Non-pigmented ciliary epithelial cell (primary cell): ENCODE data around the gene PDPN.
"Not testable (repeated sequence)": the region's sequence is repeated elsewhere in the genome, so short reads cannot be mapped to it uniquely, and the experiment has no call there.

ENCODE experiments used
- DNase-seq: peaks from one replicate; pipeline ENCODE4 v3.0.0-alpha.2; 2010; ENCODE audit warnings: low read depth

The PDPN gene

GRCh38 chr1:13583595-13583965, at the start of gene PDPN:
Gene PDPN (plus strand): TSS chr1:13583832. CDS start chr1:13584034, 202 bp downstream.
- DNase-seq, result no peak

GRCh38 chr1:13535227-13535626, 48.4 kb upstream of the PDPN start:
- DNase-seq, result no peak

GRCh38 chr1:13536571-13536970, 47.1 kb upstream of the PDPN start:
- DNase-seq, result no peak

- DNase-seq, result no peak
Observed at GRCh38 chr1:13538832-13539231, 44.8 kb upstream of the PDPN start.

GRCh38 chr1:13539683-13540082, 43.9 kb upstream of the PDPN start:
- DNase-seq, result no peak

- DNase-seq, result no peak
Observed at GRCh38 chr1:13540866-13541265, 42.8 kb upstream of the PDPN start.

- DNase-seq, result no peak
Observed at GRCh38 chr1:13541435-13542215, 42.0 kb upstream of the PDPN start.

GRCh38 chr1:13543451-13544220, 40.0 kb upstream of the PDPN start:
- DNase-seq, result no peak

- no peak for DNase-seq
Observed at GRCh38 chr1:13544221-13544556, 39.4 kb upstream of the PDPN start.

GRCh38 chr1:13546791-13547190, 36.8 kb upstream of the PDPN start:
- DNase-seq, result no peak

GRCh38 chr1:13548281-13548680, 35.4 kb upstream of the PDPN start:
- no peak for DNase-seq

- no peak for DNase-seq
Observed at GRCh38 chr1:13549021-13549420, 34.6 kb upstream of the PDPN start.

GRCh38 chr1:13549521-13549920, 34.1 kb upstream of the PDPN start:
- no peak for DNase-seq

- no peak for DNase-seq
Observed at GRCh38 chr1:13550663-13551062, 33.0 kb upstream of the PDPN start.

GRCh38 chr1:13554798-13555197, 28.8 kb upstream of the PDPN start:
- DNase-seq, result no peak

GRCh38 chr1:13556224-13556764, 27.3 kb upstream of the PDPN start:
- no peak for DNase-seq

GRCh38 chr1:13560541-13560940, 23.1 kb upstream of the PDPN start:
- no peak for DNase-seq

GRCh38 chr1:13562981-13563380, 20.7 kb upstream of the PDPN start:
- not testable (repeated sequence) for DNase-seq

- DNase-seq, result no peak
Observed at GRCh38 chr1:13564073-13564472, 19.6 kb upstream of the PDPN start.

GRCh38 chr1:13570435-13570834, 13.2 kb upstream of the PDPN start:
- not testable (repeated sequence) for DNase-seq

- DNase-seq, result no peak
Observed at GRCh38 chr1:13570924-13571323, 12.7 kb upstream of the PDPN start.

GRCh38 chr1:13573586-13573985, 10.0 kb upstream of the PDPN start:
- DNase-seq, result no peak

- no peak for DNase-seq
Observed at GRCh38 chr1:13576926-13577325, 6.7 kb upstream of the PDPN start.
